Stimulated activated CD4-positive, alpha-beta T cell treated with anti-CD3 and anti-CD28 coated beads, Interleukin-4, amount 100 ng/mL, for 4 hours (primary cell): ENCODE data around the gene WDR41.
"Not testable (repeated sequence)": the region's sequence is repeated elsewhere in the genome, so short reads cannot be mapped to it uniquely, and the experiment has no call there.

Source experiments
- DNase-seq, 2 experiments: peaks; one replicate each; pipeline ENCODE4 v3.0.0-alpha.2; 2020

WDR41 gene

GRCh38 chr5:77398896-77399295 is 93.2 kb downstream of the WDR41 start:
- DNase-seq, result no peak

GRCh38 chr5:77398458-77398857 is 93.7 kb downstream of the WDR41 start:
- no peak for DNase-seq

DNA sequence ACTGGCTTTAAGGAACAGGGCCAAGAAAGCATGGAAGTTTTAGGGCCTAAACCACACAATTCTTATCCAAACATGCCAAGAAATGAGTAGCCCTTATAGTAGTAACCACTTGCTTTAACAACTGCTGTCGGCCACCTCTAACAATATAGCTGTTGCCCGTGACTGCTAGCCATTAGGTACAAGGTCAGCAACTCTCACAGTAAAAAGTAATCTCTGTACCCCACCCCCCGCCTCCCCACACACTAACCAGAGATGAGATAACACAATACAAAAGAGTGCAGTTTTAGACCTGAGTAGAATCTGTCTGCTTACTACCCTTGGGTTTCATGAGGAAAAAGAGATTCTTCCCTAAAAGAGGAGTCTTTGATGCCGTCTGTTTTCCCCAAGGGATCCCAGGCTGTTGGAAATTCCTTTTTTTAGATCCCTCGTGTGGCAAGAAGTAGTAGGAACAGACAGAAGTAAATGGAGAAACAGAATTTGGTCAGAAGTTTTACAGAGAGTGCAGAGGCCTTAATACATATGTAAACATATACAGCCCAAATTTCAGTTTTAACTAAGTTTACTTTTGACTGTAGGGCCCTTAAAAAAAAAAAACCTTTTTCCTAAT is 94.3 kb downstream of the WDR41 start:
- DNase-seq, result no peak

GRCh38 chr5:77396017-77396416 is 96.1 kb downstream of the WDR41 start:
- no peak for DNase-seq

- DNase-seq, result no peak
These were observed 97.9 kb downstream of the WDR41 start for GRCh38 chr5:77394064-77394715.

DNA sequence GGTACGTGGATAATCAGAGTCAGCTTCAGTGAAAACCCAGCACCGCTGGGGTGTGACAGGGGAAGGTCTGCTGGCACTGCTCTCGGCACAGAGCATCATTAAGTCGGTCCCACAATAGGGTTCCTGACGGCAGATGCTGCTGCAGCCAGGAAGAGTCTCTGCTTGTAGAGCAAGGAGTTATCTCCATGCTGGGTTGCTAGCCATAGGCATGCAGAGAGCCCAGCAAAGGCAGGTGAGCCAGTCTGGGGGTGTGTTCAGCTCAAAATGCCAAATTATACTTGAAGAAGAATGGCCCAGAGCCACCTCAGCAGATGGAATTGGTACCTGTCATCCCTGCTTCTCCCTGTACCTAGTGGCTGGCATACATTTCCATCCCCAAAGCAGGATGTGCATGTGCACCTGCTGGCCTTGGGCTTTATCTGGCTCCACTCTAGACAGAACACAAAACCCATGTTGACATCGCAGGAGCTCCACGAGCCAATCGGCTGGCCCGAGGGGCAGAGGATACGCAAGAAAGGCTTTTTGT is 100.8 kb downstream of the WDR41 start:
- DNase-seq, result no peak

DNA sequence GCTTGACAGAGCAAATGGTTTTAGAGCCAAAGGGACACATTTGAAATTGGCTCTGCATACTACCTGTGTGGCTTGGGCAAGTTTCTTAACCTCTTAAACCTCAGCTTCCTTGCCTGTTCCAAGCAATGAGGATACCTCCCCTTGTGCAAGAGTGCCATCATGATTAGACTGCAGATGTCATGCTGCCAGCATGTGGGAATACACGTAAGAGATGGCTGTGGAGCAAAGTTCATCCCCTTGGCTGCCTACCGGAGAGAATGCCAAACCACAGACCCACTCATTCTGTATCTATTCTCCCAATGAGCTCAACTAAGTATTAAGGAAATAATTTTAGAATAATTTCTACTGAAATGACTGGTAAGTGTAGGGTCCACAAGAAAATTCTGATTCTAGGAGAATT is 101.3 kb downstream of the WDR41 start:
- DNase-seq, result no peak

DNA sequence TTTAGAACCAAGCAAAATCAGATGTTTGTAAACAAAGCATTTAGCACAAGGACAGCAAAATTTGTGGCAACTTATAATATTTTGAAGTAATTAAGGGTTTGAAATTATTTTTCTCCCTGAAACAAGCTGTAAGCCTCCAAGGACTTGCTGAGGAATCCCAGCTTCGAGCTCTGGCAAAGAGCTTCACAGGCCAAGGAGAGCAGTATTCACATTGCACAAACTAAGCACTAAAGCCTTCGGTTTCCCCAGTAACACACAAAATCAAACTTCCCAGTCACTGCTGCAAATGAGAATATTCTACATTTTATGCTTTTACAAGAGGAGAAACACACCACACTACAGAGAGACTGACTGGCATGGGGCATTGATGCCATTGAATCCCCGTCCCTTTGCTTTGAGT is 101.9 kb downstream of the WDR41 start:
- no peak for DNase-seq

DNA sequence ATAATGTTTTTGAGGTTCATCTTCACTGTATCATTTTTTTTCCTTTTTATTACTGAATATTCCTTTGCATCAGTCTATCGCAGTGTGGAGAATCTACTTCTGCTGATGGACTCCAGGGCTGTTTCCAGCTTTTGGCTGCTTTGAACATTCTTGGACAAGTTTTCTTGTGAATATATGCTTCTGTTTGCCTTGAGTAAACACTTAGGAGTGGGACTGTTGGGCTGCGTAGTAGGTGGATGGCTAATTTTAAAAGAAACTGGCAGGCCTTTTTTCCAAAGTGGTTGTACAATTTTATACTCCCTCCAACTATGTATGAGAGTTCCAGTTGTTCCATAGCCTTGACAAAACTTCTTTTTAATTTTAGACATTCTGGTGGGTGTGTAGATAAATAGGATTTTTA is 102.4 kb downstream of the WDR41 start:
- no peak for DNase-seq

DNA sequence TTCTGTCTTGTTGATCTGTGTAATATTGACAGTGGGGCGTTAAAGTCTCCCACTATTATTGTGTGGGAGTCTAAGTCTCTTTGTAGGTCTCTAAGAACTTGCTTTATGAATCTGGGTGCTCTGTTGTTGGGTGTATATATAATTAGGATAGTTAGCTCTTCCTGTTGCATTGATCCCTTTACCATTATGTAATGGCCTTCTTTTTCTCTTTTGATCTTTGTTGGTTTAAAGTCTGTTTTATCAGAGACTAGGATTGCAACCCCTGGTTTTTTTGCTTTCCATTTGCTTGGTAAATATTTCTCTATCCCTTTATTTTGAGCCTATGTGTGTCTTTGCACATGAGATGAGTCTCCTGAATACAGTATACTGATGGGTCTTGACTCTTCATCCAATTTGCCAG is 105.8 kb downstream of the WDR41 start:
- not testable (repeated sequence) for DNase-seq

- not testable (repeated sequence) for DNase-seq
These were observed 108.8 kb downstream of the WDR41 start for GRCh38 chr5:77383336-77383735.
